Stimulated activated CD4-positive, alpha-beta T cell treated with anti-CD3 and anti-CD28 coated beads, Interleukin-12 subunit alpha, Interleukin-12 subunit beta, amount 100 ng/mL, for 24 hours (primary cell): ENCODE measurements around the gene PRUNE1.
A peak's percentile ranks its signal among the peaks of the same experiment; 100 is the strongest.

Experiments
- DNase-seq, 2 experiments: peaks; one replicate each; pipeline ENCODE4 v3.0.0-alpha.2; 2020; ENCODE audit warnings: low read depth in 2 of 2

The PRUNE1 gene

GRCh38 chr1:151005729-151006319, 2.4 kb upstream of the PRUNE1 start:
- DNase-seq: no peak

GRCh38 chr1:151006327-151007052, 1.8 kb upstream of the PRUNE1 start, which contains the start of gene MINDY1:
Gene MINDY1 (minus strand): TSS chr1:151006902. CDS start chr1:151002617, 4,285 bp downstream.
- peak in 1 of 2 experiments; percentile 28 for DNase-seq

GRCh38 chr1:151007853-151008243, 401 bp upstream of the PRUNE1 start:
- no peak for DNase-seq

GRCh38 chr1:151009206-151009587, 948 bp downstream of the PRUNE1 start:
- no peak for DNase-seq

- DNase-seq: no peak
Measured at GRCh38 chr1:151009674-151010345, 1.6 kb downstream of the PRUNE1 start.

GRCh38 chr1:151010346-151010726, 2.1 kb downstream of the PRUNE1 start:
- no peak for DNase-seq

GRCh38 chr1:151011154-151011850, 3.1 kb downstream of the PRUNE1 start:
- no peak for DNase-seq

- DNase-seq: no peak
Measured at GRCh38 chr1:151012684-151013471, 4.6 kb downstream of the PRUNE1 start.

- DNase-seq: no peak
Measured at GRCh38 chr1:151013518-151013917, 5.3 kb downstream of the PRUNE1 start.

- DNase-seq: peak; percentile 59 to 79
Measured at GRCh38 chr1:151024540-151025146, 16.4 kb downstream of the PRUNE1 start.

GRCh38 chr1:151026460-151026859, 18.2 kb downstream of the PRUNE1 start:
- no peak for DNase-seq

- DNase-seq: no peak
Measured at GRCh38 chr1:151032164-151032563, 23.9 kb downstream of the PRUNE1 start.

GRCh38 chr1:151035167-151035566, 26.9 kb downstream of the PRUNE1 start:
- no peak for DNase-seq

GRCh38 chr1:151036356-151036755, 28.1 kb downstream of the PRUNE1 start, which contains the start of gene BNIPL:
Gene BNIPL (plus strand): TSS chr1:151036586. CDS start chr1:151036726, 140 bp downstream.
- DNase-seq: no peak

GRCh38 chr1:151037032-151037431, 28.8 kb downstream of the PRUNE1 start:
- no peak for DNase-seq

GRCh38 chr1:151039521-151039920, 31.3 kb downstream of the PRUNE1 start:
- DNase-seq: no peak

GRCh38 chr1:151043163-151043562, 34.9 kb downstream of the PRUNE1 start:
- DNase-seq: no peak

- peak in 1 of 2 experiments; percentile 45 for DNase-seq
Measured at GRCh38 chr1:151047591-151047924, 39.3 kb downstream of the PRUNE1 start, which contains the start of gene C1orf56. Gene C1orf56 (plus strand): TSS chr1:151047751. CDS start chr1:151047848, 97 bp downstream.

- peak in 1 of 2 experiments; percentile 45 for DNase-seq
Measured at GRCh38 chr1:151047925-151048644, 39.8 kb downstream of the PRUNE1 start.

- no peak for DNase-seq
Measured at GRCh38 chr1:151048645-151049032, 40.4 kb downstream of the PRUNE1 start.
